ENCODE results near the gene ARNT2.

ARNT2 gene

DNA sequence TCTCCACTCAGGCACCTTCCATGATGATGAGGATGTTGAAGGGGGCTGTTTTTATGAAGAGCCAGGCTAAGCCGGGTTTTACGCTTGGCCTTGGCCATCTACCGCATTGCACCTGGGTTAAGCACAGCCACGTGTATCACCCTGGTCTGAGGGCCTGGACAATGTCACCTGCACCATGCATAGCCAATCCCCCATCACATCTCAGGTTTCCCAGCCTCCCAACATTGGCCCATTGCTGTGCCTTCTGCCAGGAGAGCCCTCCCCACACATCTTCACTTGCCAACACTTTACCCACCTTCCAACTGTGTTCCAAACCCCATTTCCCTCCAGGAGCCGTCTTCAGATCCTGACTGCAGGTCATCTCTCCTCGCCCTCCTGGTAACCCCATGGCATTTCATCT is 155.6 kb downstream of the ARNT2 start:
- DNase-seq = no peak

DNA sequence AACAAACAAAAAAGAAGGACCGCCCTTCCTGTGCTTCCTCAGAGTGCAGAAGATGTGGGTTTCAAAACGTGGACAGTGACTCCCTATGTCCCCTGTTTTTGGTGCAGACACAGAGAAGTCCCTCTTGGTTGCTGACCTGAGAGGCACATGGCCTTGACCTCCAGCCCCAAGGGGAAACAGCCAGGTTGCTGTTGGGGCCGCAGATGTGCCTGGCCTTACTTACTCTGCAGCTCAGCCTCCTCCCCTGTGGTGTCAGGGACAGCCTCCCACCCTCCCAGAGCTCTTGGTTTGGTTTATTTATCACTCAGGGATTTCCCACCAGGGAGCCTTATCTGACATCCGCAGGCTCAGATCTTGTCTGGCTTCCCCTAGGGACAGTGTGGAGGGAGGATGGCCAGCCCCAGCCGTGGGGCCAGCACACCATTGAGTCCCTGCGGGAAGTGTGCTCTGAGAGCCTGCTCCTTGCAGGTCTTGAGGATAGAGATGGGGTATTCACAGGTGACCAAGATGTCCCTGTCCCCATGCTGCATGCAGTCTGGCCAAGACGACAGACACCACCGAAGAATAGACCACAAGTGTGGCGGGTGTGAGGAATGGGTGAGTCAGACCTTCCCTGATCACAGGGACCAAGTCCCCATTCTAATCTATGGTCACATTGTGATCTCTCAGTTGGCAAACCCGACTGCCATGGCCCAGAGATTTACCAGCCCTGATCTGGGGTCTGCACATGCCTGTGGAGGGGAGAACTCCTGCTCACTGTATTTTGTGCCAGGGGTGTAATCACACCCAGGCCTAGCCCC is 156.6 kb downstream of the ARNT2 start:
- no peak for DNase-seq

DNA sequence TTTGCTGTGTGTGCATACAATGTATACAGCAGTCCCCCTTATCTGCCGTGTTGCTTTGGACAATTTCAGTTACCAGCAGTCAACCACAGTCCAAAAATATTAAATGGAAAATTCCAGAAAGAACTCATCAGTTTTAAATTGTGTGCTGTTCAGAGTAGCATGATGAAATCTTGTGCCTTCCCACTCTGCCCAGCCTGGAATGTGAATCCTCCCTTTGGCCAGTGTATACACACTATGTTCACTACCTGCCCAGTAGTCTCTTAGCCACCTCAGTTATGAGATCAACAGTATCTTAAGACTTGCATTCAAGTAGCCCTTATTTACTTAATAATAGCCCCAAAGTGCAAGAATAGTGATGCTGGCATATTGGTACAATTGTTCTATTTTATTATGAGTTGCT is 157.3 kb downstream of the ARNT2 start:
- no peak for DNase-seq

DNA sequence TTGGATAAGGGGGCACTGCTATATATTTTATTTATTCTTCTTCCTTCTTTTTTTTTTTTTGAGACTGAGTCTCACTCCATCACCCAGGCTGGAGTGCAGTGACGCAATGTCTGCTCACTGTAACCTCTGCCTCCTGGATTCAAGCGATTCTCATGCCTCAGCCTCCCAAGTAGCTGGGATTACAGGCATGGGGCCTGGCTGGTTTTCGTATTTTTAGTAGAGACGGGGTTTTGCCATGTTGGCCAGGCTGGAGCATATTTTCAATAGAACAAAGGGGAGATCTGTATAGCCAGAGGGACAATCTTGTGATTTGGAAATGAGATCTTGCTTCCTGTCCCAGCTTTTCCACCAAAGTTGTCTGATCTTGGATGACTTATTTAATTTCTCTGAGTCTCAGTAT is 157.9 kb downstream of the ARNT2 start:
- no peak for DNase-seq

DNA sequence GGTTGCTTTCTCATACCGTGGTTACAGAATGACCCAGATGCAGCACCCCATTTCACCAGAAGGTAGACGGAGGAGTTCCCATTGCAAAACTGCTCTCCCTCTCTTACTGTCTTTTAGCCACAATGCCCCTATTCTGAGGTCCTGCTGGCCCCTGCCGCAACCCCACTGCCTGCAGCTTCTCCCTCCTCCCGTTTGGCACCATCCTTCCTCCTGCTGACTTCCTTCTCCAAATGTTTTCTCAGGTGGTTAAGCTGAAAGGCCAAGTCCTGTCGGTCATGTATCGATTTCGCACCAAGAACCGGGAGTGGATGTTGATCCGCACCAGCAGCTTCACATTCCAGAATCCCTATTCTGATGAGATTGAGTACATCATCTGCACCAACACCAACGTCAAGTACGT is 158.7 kb downstream of the ARNT2 start:
- no peak for DNase-seq

DNA sequence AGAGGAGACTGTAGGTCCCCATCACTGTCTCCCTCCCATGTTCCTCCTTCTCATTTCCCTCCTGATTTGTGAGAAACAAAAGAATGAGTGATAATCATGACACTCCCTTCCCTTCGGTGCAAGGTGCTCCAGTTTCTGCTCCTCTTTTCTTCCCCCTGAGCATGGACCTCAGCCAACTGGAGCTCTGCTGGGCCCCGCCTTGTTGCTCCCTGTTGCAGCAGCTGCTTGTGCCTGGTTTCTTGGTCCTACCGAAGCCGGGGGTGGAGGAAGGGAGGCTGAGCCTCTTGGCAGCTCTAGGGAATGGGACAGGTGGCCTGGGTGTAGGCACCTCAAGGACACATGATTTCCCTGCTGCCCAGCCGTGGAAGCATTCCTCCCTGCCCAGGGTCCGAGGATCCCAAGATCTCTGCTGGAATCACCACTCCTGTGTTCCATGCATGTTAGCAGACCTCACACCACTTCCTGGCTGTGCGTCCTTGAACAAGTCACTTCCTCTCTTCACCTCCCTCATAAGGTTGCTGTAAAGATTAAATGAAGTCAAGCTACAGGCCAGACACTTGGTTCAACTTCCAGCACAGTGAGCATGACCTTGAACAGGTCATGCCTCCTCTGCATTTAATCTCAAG is 159.3 kb downstream of the ARNT2 start:
- DNase-seq = no peak

DNA sequence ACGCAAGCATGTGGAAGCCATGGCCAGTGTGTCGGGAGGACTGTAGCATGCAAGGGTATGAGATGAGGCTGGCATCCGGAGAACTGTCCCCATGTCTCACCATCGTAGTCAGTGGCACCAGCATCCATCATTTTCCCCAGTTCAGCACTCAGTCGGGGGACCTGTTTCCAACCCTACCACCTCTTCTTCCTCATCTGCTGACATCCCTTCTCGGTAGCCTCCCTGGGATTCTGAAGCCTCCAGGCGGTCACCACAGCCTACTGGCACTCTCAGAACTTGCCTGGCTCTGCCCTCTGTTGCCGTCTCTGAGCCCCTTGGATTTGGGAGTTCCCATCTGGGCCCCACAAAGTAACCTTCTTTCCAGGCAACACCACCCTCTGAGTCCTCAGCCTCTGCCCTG is 159.9 kb downstream of the ARNT2 start:
- no peak for DNase-seq

DNA sequence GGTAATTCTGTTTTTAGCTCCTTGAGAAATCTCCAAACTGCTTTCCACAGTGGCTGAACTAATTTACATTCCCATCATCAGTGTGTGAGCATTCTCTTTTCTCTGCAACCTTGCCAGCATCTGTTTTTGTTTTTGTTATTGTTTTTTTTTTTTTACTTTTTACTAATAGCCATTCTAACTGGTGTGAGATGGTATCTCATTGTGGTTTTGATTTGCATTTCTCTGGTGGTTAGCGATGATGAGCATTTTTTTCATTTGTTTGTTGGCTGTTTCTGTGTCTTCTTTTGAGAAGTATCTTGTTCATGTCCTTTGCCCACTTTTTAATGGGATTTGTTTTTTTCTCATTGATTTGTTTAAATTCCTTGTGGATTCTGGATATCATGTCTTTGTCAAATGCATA is 161.2 kb downstream of the ARNT2 start:
- no peak for DNase-seq

DNA sequence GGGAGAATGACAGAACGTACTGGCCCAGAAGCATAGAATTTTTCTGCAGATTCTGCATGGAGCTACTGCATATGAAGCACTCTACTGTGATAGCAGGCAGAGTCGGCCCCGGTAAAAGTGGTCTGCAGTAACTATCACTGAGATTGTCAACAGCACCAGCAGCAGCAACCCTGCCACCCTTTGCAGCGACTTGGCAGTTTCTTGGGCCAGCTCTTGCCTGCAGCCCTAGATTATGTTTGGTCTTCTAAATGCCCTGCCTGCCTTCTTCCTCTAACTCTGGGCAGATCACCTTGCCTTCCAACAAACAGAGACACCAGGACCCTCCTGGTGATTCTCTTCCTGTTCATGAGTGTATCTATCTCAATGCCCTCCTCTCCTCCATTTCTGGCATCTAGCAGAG is 161.8 kb downstream of the ARNT2 start:
- no peak for DNase-seq

DNA sequence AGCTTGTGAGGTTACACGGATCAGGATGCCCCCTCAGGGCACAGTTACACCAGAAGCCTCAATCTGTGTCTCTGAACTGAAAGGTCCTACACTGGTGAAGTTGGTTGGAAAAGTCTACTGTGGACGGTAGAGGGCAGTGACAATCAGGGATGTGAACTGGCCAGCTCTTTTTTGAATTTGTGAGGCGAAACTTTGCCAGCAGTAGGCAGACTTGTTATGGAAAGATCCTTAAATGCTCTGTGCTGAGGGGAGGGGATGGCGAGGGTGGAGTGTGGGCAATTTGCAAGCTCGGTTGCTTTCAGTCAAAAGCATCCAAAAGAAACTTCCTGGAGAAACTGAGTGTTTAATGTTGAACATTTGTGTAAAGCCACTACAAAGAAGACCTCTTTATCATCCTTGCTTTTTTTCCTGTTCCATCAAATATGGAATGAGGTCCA is 163.6 kb downstream of the ARNT2 start:
- peak; percentile 6 for DNase-seq

DNA sequence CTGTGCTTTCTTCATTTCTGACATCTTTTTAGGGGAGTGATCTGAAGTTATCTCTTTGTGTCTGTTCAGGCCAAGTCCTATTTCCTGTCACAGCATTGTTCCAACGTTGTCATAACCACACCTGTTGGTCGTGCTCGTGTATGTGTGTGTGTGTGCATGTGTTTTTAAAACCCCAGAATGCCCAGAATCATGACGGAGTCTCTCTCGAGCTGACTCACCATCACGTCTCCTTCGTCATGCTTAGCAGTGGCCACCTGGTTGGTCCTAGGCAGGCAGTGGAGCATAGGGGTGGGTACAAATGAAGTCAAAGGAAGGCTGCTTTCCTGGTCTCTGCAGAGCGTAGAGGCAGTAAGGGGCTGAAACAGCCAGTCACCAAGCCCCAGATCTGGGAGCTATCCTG is 164.1 kb downstream of the ARNT2 start:
- DNase-seq = no peak

DNA sequence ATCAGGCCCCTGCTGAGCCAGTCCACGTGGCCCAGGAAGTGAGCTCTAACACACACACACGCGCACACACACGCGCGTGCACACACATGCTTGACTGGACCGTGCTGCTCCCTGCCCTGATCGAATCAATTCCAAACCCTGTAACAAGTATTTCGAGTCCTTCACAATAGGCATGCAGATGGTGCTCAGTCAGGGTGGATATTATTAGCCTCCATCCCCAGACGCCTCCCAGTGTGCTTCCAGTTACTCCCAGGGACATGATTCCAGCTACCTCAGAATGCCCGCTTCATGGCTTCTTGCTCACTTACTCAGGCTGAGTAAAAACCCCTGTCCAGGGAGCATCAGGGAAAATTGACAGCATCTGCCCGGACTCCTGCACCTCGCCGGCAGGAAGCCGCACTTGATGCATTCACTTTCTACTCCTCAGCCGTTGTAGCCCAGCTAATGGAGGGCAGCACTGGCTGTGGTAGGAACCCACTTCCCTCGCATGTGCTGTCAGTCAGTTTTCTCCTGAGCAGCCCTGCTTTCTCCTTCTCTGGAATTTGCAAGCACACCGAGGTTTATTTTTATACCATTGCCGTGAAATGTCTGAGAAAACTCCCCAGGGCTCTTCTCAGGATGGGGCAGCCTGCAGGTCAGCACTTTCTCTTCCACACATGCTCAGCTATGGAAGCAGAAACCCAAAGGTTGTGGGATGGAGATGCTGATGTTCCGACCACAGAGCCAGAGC is 164.9 kb downstream of the ARNT2 start:
- no peak for DNase-seq

DNA sequence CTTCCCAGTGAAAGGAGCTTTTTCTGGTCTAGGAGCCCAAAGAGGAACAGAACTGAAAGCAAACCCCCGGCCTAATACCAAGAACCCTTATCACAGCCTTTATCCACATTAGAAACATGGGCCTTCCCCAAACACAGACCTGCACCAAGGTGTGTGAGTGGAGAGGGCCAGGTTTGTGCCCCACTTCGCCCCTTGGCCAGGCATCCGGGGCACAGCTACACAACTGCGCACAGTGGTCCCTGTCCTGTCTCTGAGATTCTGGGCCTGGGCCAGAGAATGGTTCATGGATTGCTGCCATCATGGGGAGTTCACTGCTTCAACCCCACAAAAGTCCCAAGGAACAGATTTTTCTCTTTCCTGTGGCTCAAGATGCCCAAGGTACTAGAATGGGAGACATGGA is 165.5 kb downstream of the ARNT2 start:
- no peak for DNase-seq

DNA sequence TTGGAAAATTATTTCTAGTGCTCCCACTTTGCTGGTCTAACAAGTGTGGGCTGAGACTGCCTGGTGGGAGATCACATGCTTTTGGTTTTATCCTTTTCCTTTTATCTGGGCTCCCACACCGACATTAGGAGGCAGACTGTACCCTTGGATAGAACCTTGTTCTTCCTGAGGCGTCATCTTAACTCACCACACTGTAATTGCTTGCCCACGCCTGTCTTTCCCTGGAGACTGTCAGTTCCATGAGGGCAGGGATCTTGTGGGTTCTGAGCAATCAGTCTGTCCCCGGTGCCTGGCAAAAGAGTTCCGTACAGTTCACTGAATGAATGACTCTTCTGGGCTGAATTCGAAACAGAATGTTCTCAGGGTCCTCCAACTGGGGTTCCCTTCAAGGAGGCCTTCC is 166.4 kb downstream of the ARNT2 start:
- DNase-seq = no peak

DNA sequence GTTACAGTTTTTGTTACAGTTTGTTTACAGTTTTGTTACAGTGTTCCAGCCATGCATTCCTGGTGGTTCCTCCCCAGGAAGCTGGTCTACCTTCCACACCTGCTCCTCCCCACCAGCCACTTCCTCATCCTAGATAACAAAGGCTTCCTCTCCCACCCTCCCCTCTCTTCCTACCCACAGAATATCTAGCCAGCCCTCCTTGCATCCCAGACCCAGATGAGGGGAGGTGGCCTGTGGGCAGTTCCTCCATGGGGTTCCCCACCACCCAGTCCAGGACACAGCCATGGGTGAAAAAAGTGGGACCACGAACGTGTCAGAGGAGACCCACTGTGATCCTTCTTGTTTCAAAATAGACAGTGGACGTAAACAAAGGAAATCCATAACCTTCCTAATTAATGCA is 168.2 kb downstream of the ARNT2 start:
- no peak for DNase-seq

DNA sequence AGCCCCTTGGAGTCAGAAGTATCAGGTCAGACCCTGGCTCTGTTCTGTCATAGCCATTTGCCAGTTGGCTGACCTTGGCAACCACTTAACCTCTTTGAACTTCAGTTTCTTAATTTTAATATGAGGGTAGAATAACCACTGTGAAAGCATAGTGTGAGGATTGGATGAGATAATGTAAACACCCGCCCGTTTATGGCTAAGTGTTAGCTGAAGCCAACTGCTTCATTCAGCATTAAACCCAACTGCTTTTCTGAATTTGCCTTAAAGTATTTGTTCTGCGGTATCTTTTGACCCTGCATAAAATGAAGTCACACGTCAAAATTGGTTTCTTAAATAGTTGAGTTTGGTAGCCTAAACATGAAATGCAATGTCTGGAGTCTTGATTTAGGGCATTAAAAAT is 169.4 kb downstream of the ARNT2 start:
- DNase-seq = no peak

DNA sequence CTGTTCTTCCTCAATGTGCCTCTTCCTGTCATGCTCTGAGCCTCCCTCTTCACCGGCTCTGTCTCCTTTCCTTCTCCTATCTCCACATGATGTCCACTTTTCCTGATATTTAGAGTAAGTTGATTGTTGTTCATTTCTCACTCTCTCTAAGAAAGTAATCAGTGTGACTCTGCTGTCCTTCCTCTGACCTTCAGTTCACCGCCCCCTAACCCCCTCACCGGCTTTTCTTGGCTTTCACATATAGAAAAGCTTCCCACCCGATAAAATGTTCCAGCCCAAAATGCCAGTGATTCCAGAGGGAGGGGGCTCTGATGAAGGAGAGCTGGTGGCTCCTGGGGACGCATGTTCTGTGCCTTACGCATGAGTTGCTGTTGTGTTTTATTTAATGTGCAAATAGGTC is 170.4 kb downstream of the ARNT2 start:
- no peak for DNase-seq

DNA sequence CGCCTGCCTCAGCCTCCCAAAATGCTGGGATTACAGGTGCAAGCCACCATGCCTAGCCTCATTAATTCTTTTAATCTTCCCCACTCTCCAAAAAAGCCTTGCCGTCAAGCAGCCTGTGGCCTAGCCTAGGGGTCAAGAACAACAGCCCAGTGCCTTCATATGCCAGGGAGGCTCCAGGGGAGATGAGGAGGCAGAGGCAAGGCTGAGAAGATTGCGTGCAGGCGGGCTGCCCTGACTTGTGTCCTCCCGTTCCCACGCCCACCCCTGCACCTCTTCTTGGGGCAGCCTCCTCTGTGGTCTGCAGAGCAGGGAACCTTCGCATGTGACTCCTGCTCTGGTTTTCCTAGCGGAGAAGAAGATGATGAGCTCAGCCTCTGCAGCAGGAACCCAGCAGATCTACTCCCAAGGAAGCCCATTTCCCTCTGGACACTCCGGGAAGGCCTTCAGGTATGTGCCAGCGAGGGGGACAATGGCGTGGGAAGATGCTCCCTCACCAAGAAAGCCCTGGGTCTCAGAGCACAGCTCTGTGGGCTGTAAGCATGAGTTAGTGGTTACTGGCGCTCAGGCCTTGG is 172.4 kb downstream of the ARNT2 start:
- no peak for DNase-seq

DNA sequence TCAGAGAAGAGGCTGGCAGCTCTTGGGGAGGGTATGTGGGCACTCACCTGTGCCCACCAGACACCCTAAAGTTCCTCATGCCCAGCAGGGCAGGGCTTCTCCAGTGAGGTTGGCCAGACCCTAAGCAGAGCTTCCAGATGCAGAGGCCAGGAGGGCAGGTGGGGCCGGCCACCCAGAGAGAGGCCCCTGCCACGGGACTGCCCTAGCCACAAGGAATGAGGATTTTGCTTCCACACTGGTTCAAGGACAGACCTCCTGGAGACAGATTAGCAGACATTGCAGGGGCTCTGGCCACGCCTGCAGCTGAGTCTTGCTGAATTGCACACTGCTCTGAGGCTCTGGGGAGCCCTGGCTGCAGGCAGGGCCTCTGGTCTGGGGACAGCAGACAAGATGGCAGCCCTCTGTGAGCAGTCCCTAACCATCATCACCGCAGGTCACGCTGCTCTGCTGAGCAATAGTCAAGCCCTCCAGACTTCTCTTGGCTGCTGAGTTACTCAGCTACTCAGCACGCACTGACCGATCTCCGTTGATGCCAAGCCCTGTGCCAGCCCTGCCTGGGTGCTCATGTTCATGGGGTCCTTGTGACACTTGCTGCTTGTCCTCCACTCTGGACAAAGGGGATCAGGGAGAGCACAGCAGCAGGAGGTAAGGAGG is 173.5 kb downstream of the ARNT2 start:
- DNase-seq = no peak

DNA sequence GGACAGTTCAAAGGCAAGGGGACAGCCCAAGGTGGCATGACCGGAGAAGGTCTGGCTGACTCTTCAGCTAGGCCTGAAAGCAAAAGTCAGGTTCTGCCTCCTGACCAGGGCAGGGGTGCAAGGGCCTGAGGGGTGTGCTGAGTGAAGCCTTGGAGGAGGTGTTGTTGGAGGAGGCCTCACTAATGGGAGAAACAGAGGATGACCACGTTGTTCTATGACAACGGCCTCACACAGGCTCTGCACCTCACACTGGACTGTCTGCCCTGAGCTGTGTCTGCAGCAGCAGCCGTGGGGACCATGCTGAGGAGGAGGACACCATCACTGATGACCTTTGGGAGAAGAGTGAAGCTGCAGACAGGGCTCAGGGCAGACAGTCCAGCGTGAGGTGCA is 174.0 kb downstream of the ARNT2 start:
- no peak for DNase-seq

DNA sequence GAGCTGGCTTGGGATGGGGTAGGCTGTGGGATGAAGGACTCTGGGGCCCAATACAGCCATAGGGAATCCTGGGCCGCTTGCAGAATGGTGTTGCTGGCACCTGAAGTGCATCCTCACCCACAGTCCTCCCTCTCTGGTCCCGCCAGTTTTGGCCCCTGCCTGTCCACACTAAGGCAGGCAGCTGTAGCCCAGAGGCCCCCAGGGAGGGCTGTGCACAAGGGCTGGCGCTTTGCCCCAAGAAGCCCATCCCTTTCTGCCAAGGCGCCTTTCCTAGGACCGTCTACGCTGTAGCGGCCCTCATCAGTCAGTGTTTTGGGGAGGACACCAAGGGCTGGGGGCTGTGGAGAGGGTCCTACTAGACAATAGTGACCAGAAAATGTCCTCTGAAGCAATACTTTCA is 174.7 kb downstream of the ARNT2 start:
- DNase-seq = no peak

DNA sequence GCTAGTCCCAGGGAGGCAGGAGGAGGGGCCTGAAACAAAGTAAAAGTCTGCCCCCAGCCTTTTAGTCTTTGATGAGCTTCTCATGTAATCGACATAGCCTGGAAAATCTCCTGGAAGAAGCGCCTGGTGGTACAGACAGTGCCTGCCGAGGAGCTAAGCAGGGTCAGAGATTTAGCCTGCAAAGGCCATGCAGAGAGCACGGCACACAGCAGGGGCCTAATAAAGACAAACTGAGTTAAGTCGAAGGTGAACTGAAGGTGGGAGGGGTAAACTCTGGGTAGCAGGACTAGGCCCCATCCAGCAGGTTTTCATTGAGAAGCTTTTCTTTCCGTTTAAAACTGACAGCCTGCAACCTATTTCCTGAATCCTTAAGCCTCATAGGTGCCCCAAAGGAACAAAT is 175.4 kb downstream of the ARNT2 start:
- no peak for DNase-seq

DNA sequence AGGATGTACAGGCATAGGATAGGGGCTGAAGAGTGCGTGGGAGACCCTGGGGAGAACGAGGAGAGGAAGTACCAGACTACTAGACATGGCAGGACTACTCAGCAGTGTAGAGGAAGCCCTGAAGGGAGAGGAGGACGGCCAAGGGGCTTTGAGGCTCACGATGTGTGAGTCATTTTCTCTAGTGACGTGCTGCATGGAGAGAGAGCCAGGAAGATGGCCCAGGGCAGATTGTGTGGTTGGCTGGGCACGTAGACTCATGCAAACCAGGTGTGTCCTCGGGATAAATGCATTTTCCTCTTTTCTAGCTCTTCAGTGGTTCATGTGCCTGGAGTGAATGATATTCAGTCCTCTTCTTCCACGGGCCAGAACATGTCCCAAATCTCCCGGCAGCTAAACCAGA is 175.9 kb downstream of the ARNT2 start:
- no peak for DNase-seq

Data from activated gamma-delta T cell treated with Interleukin-2 at 50 U/mL for 16 hours (primary cell).